Astrocyte (in vitro differentiated cells and primary cell): ENCODE data around the gene TOP1.

Experiments used
- EZH2 ChIP-seq: IDR thresholded peaks from 2 replicates; pipeline ENCODE4 v1.6.1; 2012; ENCODE audit warnings: mild to moderate bottlenecking, low read length, inconsistent platforms; ENCODE audit not compliant: insufficient read depth
- TF ChIP-seq, protein P1 (sequence below): IDR thresholded peaks from 2 replicates; pipeline ENCODE4 v1.5.1; 2011; ENCODE audit warnings: low read depth, mild to moderate bottlenecking, inconsistent platforms, low read length, moderate library complexity; ENCODE audit not compliant: insufficient read depth

DNA sequence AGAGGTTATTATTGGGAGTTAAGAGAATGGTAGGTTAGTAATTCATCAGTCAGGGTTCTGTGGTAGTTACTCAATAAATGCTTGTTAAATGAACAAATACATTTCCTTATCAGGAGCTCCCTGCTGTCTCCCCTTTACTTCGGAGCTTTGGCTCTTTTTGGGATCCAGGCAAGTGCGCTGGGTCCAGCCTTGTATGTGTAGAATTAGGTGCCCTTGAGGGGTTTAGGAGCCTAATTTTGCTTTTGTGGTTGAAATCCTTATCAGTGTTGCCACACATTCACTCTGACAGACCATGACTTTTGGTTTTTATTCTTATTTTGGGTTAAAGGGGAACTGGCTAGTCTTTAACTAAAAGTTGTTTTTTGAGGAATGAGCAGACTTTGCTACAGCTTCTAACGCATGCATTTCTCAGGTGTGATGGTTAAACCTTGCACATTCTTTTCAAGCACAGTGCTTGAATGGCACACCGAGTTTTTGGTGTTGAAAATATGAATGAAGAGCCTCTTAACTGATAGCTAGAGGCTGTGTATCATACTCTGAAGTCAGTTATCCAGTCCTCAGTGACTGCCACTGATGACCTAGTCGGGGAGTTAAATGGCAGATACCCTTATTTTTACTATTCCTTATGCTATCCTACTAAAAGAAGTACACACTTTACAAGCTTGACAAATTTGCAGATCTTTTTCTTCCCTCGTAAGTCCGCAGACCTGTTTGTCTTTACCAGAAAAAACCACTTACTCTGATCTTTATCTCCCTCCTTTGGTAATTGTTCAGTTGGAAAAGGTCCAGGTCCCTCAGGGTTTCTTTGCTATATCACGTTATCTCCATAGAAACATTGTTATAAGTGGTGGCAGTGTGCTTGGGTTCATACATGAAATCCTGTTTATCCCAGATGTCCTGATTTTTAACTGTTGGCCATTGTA is 58.0 kb downstream of the TOP1 start:
- TF ChIP-seq, protein P1, sequence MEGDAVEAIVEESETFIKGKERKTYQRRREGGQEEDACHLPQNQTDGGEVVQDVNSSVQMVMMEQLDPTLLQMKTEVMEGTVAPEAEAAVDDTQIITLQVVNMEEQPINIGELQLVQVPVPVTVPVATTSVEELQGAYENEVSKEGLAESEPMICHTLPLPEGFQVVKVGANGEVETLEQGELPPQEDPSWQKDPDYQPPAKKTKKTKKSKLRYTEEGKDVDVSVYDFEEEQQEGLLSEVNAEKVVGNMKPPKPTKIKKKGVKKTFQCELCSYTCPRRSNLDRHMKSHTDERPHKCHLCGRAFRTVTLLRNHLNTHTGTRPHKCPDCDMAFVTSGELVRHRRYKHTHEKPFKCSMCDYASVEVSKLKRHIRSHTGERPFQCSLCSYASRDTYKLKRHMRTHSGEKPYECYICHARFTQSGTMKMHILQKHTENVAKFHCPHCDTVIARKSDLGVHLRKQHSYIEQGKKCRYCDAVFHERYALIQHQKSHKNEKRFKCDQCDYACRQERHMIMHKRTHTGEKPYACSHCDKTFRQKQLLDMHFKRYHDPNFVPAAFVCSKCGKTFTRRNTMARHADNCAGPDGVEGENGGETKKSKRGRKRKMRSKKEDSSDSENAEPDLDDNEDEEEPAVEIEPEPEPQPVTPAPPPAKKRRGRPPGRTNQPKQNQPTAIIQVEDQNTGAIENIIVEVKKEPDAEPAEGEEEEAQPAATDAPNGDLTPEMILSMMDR = no peak
- TF ChIP-seq EZH2 = no peak
